OCI-LY3 (cell line): Measurements from ENCODE around the gene WSCD2.

Experiments
- H2AFZ ChIP-seq: fragments of 200-600, 300-600 bp; shearing (Covaris generic); 2 replicates; pipeline ENCODE4 v1.6.0; 2014; ENCODE audit warnings: antibody characterized with exemption, low read depth, low read length
- H3K27ac ChIP-seq: fragments of 200-600, 300-600 bp; sonication (generic); 2 replicates; pipeline ENCODE4 v1.5.1; 2014; ENCODE audit warnings: mild to moderate bottlenecking, low read length, moderate library complexity, mixed read lengths
- H3K27me3 ChIP-seq: fragments of 200-600, 300-600 bp; sonication (generic); 2 replicates; pipeline ENCODE4 v1.6.1; 2014; ENCODE audit warnings: low read depth, low read length, mixed read lengths
- H3K36me3 ChIP-seq: fragments of 200-600, 300-600 bp; sonication (generic); replicated peaks from 2 replicates; pipeline ENCODE3; 2014; ENCODE audit warnings: low read depth, low read length, mixed read lengths
- H3K4me1 ChIP-seq: fragments of 300-600, 200-600 bp; sonication (generic); 2 replicates; pipeline ENCODE4 v1.6.1; 2014; ENCODE audit warnings: low read length, mixed read lengths
- H3K4me2 ChIP-seq: fragments of 200-600, 300-600 bp; sonication (generic); 2 replicates; pipeline ENCODE4 v1.6.1; 2014; ENCODE audit warnings: low read length, mixed read lengths
- H3K4me3 ChIP-seq: fragments of 300-600, 200-600 bp; sonication (generic); 2 replicates; pipeline ENCODE4 v1.5.1; 2014; ENCODE audit warnings: antibody characterized with exemption, mild to moderate bottlenecking, low read length, moderate library complexity
- H3K79me2 ChIP-seq: fragments of 300-600, 200-600 bp; shearing (Covaris generic); 2 replicates; pipeline ENCODE4 v1.6.1; 2014; ENCODE audit warnings: mild to moderate bottlenecking, low read length, mixed read lengths
- H3K9ac ChIP-seq: fragments of 300-600, 200-600 bp; shearing (Covaris generic); 2 replicates; pipeline ENCODE4 v1.6.0; 2014; ENCODE audit warnings: mild to moderate bottlenecking, low read length, moderate library complexity
- H3K9me3 ChIP-seq: fragments of 200-600, 300-600 bp; shearing (Covaris generic); 2 replicates; pipeline ENCODE4 v1.6.1; 2014; ENCODE audit warnings: low read length, mixed read lengths; ENCODE audit not compliant: insufficient read depth
- H4K20me1 ChIP-seq: fragments of 200-600, 300-600 bp; sonication (generic); 2 replicates; pipeline ENCODE4 v1.6.1; 2016; ENCODE audit warnings: low read length, mixed read lengths; ENCODE audit not compliant: insufficient read depth
- CTCF ChIP-seq: fragments of 200-600, 300-600 bp; sonication (generic); IDR thresholded peaks from 2 replicates; pipeline ENCODE4 v1.5.1; 2014; ENCODE audit warnings: antibody characterized with exemption, low read length, low read depth
- EZH2phosphoT487 ChIP-seq: fragments of 200-600 bp; shearing (Covaris generic); IDR thresholded peaks from 2 replicates; pipeline ENCODE4 v1.6.1; 2018; ENCODE audit warnings: antibody characterized with exemption, mixed run types, low read depth

Gene WSCD2

DNA sequence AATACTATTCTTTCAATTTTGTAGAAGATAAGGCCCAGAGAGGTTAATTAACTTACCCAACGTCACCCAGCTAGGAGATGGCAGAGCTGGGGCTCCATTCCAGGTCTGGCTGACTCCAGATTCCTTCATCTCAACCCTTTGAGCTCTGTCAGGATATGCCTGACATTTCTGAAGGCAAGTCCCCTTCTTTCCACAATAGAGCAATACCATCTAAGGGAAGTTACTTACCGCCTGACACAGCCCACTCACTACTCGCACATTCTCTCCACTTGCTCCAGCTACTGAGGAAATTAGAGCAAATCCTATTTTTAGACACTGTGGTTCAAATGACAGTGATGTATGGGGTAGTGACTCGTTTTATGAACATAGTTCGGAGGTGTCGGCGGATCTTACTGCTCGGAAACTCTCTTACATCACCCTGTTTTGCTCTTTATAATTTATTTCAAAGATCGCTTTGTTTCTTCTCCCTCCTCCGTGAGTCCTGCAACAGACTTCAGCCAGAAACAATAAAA, 2.0 kb upstream of the WSCD2 start:
- Histone ChIP-seq H3K9me3 (no peaks in the 10 kb centered on the region), H3K4me2 (no peak overlapping the region), H3K79me2 (no peaks in the 10 kb centered on the region), H2AFZ (no peak overlapping the region), H3K27ac (no peak overlapping the region), H3K4me3 (no peak overlapping the region), H3K36me3 (no peaks in the 10 kb centered on the region), H4K20me1 (no peaks in the 10 kb centered on the region), H3K4me1 (peaks cover 10% of the 10 kb centered on the region), H3K9ac (no peak overlapping the region), H3K27me3 (peaks cover 53% of the 10 kb centered on the region)
- TF ChIP-seq CTCF: no peak
- no peak for TF ChIP-seq EZH2phosphoT487

DNA sequence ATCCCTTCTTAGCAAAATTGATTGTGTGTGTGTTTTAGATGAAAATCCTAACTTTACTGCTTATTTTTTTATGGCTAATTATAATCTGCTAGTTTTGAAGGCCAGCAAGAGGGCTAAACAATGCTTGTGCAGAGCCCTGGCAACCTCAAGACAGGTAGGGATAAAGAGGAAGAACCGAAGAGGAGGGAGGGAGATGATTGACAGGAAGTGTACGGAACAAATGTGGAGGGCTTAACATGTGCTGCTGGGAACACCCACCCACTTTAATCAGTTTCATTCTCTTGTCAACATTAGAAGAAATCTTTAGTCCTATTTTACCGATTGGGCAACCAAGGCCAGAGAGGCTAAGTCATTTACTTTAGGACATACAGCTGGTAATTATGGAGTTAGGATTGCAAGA, 1.4 kb upstream of the WSCD2 start:
- H3K27me3 ChIP-seq: peaks cover 58% of the 10 kb centered on the region
- TF ChIP-seq EZH2phosphoT487: no peak
- TF ChIP-seq CTCF: no peak
- no peaks in the 10 kb centered on the region for H3K79me2 ChIP-seq
- no peak overlapping the region for H3K4me3 ChIP-seq
- H3K27ac ChIP-seq: no peak overlapping the region
- no peak overlapping the region for H3K4me2 ChIP-seq
- no peak overlapping the region for H2AFZ ChIP-seq
- H3K4me1 ChIP-seq: peaks cover 10% of the 10 kb centered on the region
- no peaks in the 10 kb centered on the region for H3K9me3 ChIP-seq
- H4K20me1 ChIP-seq: no peaks in the 10 kb centered on the region
- H3K9ac ChIP-seq: no peak overlapping the region
- H3K36me3 ChIP-seq: no peaks in the 10 kb centered on the region

- H3K4me1 ChIP-seq: peaks cover 10% of the 10 kb centered on the region
- H4K20me1 ChIP-seq: no peaks in the 10 kb centered on the region
- peak overlapping the region; percentile 51; the same call in 1 of the 2 replicates for H2AFZ ChIP-seq
- H3K27ac ChIP-seq: no peak overlapping the region
- H3K9ac ChIP-seq: peak overlapping the region; percentile 44
- peaks cover 66% of the 10 kb centered on the region for H3K27me3 ChIP-seq
- H3K4me3 ChIP-seq: peak overlapping the region; percentile 82
- H3K4me2 ChIP-seq: peak overlapping the region; percentile 99
- H3K9me3 ChIP-seq: no peaks in the 10 kb centered on the region
- no peaks in the 10 kb centered on the region for H3K79me2 ChIP-seq
- H3K36me3 ChIP-seq: no peaks in the 10 kb centered on the region
- no peak for TF ChIP-seq CTCF
These were observed 669 bp upstream of the WSCD2 start for GRCh38 chr12:108128221-108129016.

GRCh38 chr12:108131035-108131434, 1.9 kb downstream of the WSCD2 start:
- no peaks in the 10 kb centered on the region for H3K9me3 ChIP-seq
- peaks cover 73% of the 10 kb centered on the region for H3K27me3 ChIP-seq
- H2AFZ ChIP-seq: no peak overlapping the region
- H3K27ac ChIP-seq: no peak overlapping the region
- H3K9ac ChIP-seq: no peak overlapping the region
- no peaks in the 10 kb centered on the region for H3K79me2 ChIP-seq
- no peak overlapping the region for H3K4me2 ChIP-seq
- H3K36me3 ChIP-seq: no peaks in the 10 kb centered on the region
- TF ChIP-seq EZH2phosphoT487: no peak
- TF ChIP-seq CTCF: no peak
- no peaks in the 10 kb centered on the region for H4K20me1 ChIP-seq
- H3K4me1 ChIP-seq: peaks cover 10% of the 10 kb centered on the region
- no peak overlapping the region for H3K4me3 ChIP-seq
